H9 (cell line): ENCODE results near the gene SRD5A3. TPM values are rescaled to one million over a fixed set of nuclear protein-coding genes. Genes with fewer than 3 reads are reported as not detected.

Source experiments
- DNase-seq: peaks from one replicate; pipeline ENCODE4 v3.0.0-alpha.2; 2017
- H2AFZ ChIP-seq: one replicate; pipeline ENCODE4 v1.6.1; 2013; ENCODE audit warnings: mild to moderate bottlenecking, low read length, control low read depth, moderate library complexity
- H2AK5ac ChIP-seq: 2 replicates; pipeline ENCODE4 v1.6.1; 2013; ENCODE audit warnings: low read length, control low read depth, mixed read lengths; ENCODE audit not compliant: insufficient read length
- H2BK120ac ChIP-seq: one replicate; pipeline ENCODE4 v1.6.1; 2013; ENCODE audit warnings: low read depth, mild to moderate bottlenecking, low read length, control low read depth, inconsistent platforms; ENCODE audit not compliant: poor library complexity, severe bottlenecking
- H2BK12ac ChIP-seq: 2 replicates; pipeline ENCODE4 v1.6.1; 2013; ENCODE audit warnings: low read length, control low read depth, mixed read lengths, low read depth; ENCODE audit not compliant: insufficient read length
- H2BK15ac ChIP-seq: 2 replicates; pipeline ENCODE4 v1.6.1; 2013; ENCODE audit warnings: low read depth, low read length, control low read depth
- H2BK20ac ChIP-seq: one replicate; pipeline ENCODE4 v1.6.1; 2013; ENCODE audit warnings: low read depth, mild to moderate bottlenecking, low read length, control low read depth, inconsistent platforms; ENCODE audit not compliant: poor library complexity, severe bottlenecking
- H2BK5ac ChIP-seq: 2 replicates; pipeline ENCODE4 v1.6.1; 2013; ENCODE audit warnings: low read length, control low read depth, mixed read lengths; ENCODE audit not compliant: insufficient read length
- H3K14ac ChIP-seq: 2 replicates; pipeline ENCODE4 v1.6.1; 2013; ENCODE audit warnings: low read length, control low read depth; ENCODE audit not compliant: insufficient read depth
- H3K18ac ChIP-seq: 2 replicates; pipeline ENCODE4 v1.6.1; 2013; ENCODE audit warnings: low read depth, mild to moderate bottlenecking, mixed read lengths, low read length, control low read depth; ENCODE audit not compliant: insufficient read length
- H3K23ac ChIP-seq: 2 replicates; pipeline ENCODE4 v1.6.1; 2013; ENCODE audit warnings: low read length, control low read depth, mixed read lengths, low read depth; ENCODE audit not compliant: insufficient read length
- H3K23me2 ChIP-seq: 2 replicates; pipeline ENCODE4 v1.6.1; 2013; ENCODE audit warnings: low read depth, mild to moderate bottlenecking, mixed read lengths, low read length, control low read depth; ENCODE audit not compliant: insufficient read length, poor library complexity, severe bottlenecking
- H3K27ac ChIP-seq: 2 replicates; pipeline ENCODE4 v1.5.1; 2013; ENCODE audit warnings: low read length, control low read depth, mixed read lengths, low read depth; ENCODE audit not compliant: insufficient read length
- H3K27me3 ChIP-seq: 2 replicates; pipeline ENCODE4 v1.6.1; 2013; ENCODE audit warnings: low read length, control low read depth, inconsistent platforms; ENCODE audit not compliant: insufficient read depth
- H3K4ac ChIP-seq: 2 replicates; pipeline ENCODE4 v1.6.1; 2013; ENCODE audit warnings: low read depth, mild to moderate bottlenecking, control low read depth, inconsistent platforms, low read length, moderate library complexity
- H3K4me1 ChIP-seq: 2 replicates; pipeline ENCODE4 v1.6.1; 2013; ENCODE audit warnings: low read length, control low read depth, inconsistent platforms; ENCODE audit not compliant: insufficient read depth
- H3K4me2 ChIP-seq: 2 replicates; pipeline ENCODE4 v1.6.1; 2013; ENCODE audit warnings: low read length, control low read depth, mixed read lengths; ENCODE audit not compliant: insufficient read length, insufficient read depth
- H3K56ac ChIP-seq: 2 replicates; pipeline ENCODE4 v1.6.1; 2013; ENCODE audit warnings: low read depth, mild to moderate bottlenecking, mixed read lengths, low read length, control low read depth; ENCODE audit not compliant: insufficient read length
- H3K79me1 ChIP-seq: 2 replicates; pipeline ENCODE4 v1.6.1; 2013; ENCODE audit warnings: low read depth, mild to moderate bottlenecking, moderate library complexity, low read length, control low read depth, inconsistent platforms; ENCODE audit not compliant: insufficient read depth, poor library complexity, severe bottlenecking
- H3K79me2 ChIP-seq: 2 replicates; pipeline ENCODE4 v1.6.1; 2013; ENCODE audit warnings: low read length, control low read depth, inconsistent platforms; ENCODE audit not compliant: insufficient read depth
- H3K9ac ChIP-seq: 2 replicates; pipeline ENCODE4 v1.6.1; 2013; ENCODE audit warnings: low read length, control low read depth, mixed read lengths; ENCODE audit not compliant: insufficient read length; ENCODE audit errors: extremely low read depth
- H3K9me3 ChIP-seq: one replicate; pipeline ENCODE4 v1.6.1; 2013; ENCODE audit warnings: low read depth, low read length, inconsistent platforms; ENCODE audit not compliant: control insufficient read depth
- H3T11ph ChIP-seq: one replicate; pipeline ENCODE4 v1.6.1; 2013; ENCODE audit warnings: mild to moderate bottlenecking, low read length, control low read depth, inconsistent platforms
- H4K20me1 ChIP-seq: one replicate; pipeline ENCODE4 v1.6.1; 2013; ENCODE audit not compliant: control insufficient read depth, insufficient read length, insufficient read depth
- H4K5ac ChIP-seq: 2 replicates; pipeline ENCODE4 v1.6.1; 2013; ENCODE audit warnings: low read depth, mild to moderate bottlenecking, mixed read lengths, low read length, control low read depth; ENCODE audit not compliant: insufficient read length
- H4K8ac ChIP-seq: replicated peaks from 2 replicates; pipeline ENCODE4 v1.6.1; 2013; ENCODE audit warnings: low read length, control low read depth, mixed read lengths, low read depth; ENCODE audit not compliant: insufficient read length
- H4K91ac ChIP-seq: 2 replicates; pipeline ENCODE4 v1.6.1; 2013; ENCODE audit warnings: low read depth, mild to moderate bottlenecking, moderate library complexity, mixed read lengths, low read length, control low read depth; ENCODE audit not compliant: insufficient read length
- H3K27ac Mint-ChIP-seq, 3 experiments: 2 replicates in 2 of 3; 3 replicates in 1 of 3; pipeline ENCODE4 v1.8.0; 2020 to 2021; ENCODE audit warnings: mixed read lengths in 3 of 3, mild to moderate bottlenecking in 1 of 3, moderate library complexity in 1 of 3
- H3K27me3 Mint-ChIP-seq: 2 replicates; pipeline ENCODE4 v1.8.0; 2021; ENCODE audit warnings: low read depth, mild to moderate bottlenecking, moderate library complexity, mixed read lengths
- H3K36me3 Mint-ChIP-seq, 3 experiments: 2 replicates in 2 of 3; 3 replicates in 1 of 3; pipeline ENCODE4 v1.8.0; 2020 to 2021; ENCODE audit warnings: low read depth in 3 of 3, mixed read lengths in 3 of 3; ENCODE audit not compliant: insufficient read depth in 1 of 3
- H3K4me1 Mint-ChIP-seq, 2 experiments: 2 replicates each; pipeline ENCODE4 v1.8.0; 2020; ENCODE audit warnings: mixed read lengths in 2 of 2
- H3K4me3 Mint-ChIP-seq, 2 experiments: 2 replicates in 1 of 2; 3 replicates in 1 of 2; pipeline ENCODE4 v1.8.0; 2020 to 2021; ENCODE audit warnings: mild to moderate bottlenecking in 2 of 2, mixed read lengths in 2 of 2, moderate library complexity in 1 of 2
- H3K9me3 Mint-ChIP-seq, 2 experiments: 2 replicates in 1 of 2; 3 replicates in 1 of 2; pipeline ENCODE4 v1.8.0; 2020; ENCODE audit warnings: mild to moderate bottlenecking in 2 of 2, mixed read lengths in 2 of 2, moderate library complexity in 1 of 2
- WGBS: extraction: QIAGEN DNeasy Blood & Tissue Kit; methylation state at CpG from one replicate; pipeline ENCODE4 v1.1.7; 2013; ENCODE audit warnings: missing lambda C conversion rate, low lambda C conversion rate, mixed read lengths; ENCODE audit not compliant: insufficient read length; ENCODE audit errors: extremely low coverage; 5-methylcytosine and 5-hydroxymethylcytosine counted together
- total RNA-seq: library from RNA; stranded (reverse); gene quantifications from 2 replicates; pipeline ENCODE4 v1.2.1, GENCODE V29; 2021
- TF ChIP-seq, protein P1 (sequence below): fragments of 200-600 bp; sonication (generic); conservative IDR thresholded peaks from 3 replicates; pipeline ENCODE4 v1.8.0; 2021; ENCODE audit warnings: antibody characterized with exemption, mild to moderate bottlenecking

SRD5A3 gene
- total RNA-seq, 1 experiment from 2014 or later = 35.0 TPM

DNA sequence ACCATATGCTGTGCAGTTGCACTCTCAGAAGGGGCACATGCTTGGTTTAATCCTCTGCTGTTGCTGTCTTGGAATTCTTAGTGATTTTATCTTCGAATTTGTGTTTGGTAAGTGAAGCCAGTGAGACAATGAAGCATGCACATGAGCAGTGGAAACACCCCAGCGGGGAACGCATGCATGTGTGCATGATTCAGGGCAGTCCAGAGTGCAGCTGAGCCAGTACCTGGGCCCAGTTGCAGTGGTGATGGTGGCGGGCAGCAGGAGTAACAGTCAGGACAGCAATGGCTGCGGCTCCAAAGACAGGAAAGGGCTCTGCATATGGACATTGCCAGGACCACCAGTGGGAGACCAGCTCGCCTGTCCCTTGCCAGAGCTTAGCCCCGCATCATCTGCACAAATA is 35.5 kb downstream of the SRD5A3 start:
- H3K27me3 Mint-ChIP-seq = no peaks in the 10 kb centered on the region
- Histone ChIP-seq H2BK5ac (no peak overlapping the region), H3K23ac (no peak overlapping the region), H3K4me1 (no peaks in the 10 kb centered on the region), H2AFZ (no peak overlapping the region), H3K79me1 (no peaks in the 10 kb centered on the region), H3K79me2 (no peaks in the 10 kb centered on the region), H2BK120ac (no peak overlapping the region), H2AK5ac (no peak overlapping the region), H3K56ac (no peak overlapping the region), H3K4me2 (no peak overlapping the region), H3K27ac (no peak overlapping the region), H3K9ac (no peak overlapping the region), H3K4ac (no peak overlapping the region), H3K27me3 (no peaks in the 10 kb centered on the region), H2BK12ac (no peak overlapping the region), H3K18ac (no peak overlapping the region), H3T11ph (no peak overlapping the region), H4K20me1 (no peaks in the 10 kb centered on the region), H2BK15ac (no peak overlapping the region), H4K91ac (no peak overlapping the region), H3K9me3 (no peaks in the 10 kb centered on the region), H2BK20ac (no peak overlapping the region), H3K14ac (no peak overlapping the region), H4K8ac (no peak overlapping the region), H3K23me2 (no peaks in the 10 kb centered on the region), H4K5ac (no peak overlapping the region)
- no peak overlapping the region for H3K4me3 Mint-ChIP-seq
- no CpG with 5 or more reads among the region's 7 CpGs for WGBS
- no peak for DNase-seq
- H3K4me1 Mint-ChIP-seq = peaks cover 4 to 5% of the 10 kb centered on the region in 2 experiments
- H3K36me3 Mint-ChIP-seq = no peaks in the 10 kb centered on the region; a peak in 1 of 7 replicates
- no peaks in the 10 kb centered on the region; a peak in 1 of 5 replicates for H3K9me3 Mint-ChIP-seq
- TF ChIP-seq, protein P1, sequence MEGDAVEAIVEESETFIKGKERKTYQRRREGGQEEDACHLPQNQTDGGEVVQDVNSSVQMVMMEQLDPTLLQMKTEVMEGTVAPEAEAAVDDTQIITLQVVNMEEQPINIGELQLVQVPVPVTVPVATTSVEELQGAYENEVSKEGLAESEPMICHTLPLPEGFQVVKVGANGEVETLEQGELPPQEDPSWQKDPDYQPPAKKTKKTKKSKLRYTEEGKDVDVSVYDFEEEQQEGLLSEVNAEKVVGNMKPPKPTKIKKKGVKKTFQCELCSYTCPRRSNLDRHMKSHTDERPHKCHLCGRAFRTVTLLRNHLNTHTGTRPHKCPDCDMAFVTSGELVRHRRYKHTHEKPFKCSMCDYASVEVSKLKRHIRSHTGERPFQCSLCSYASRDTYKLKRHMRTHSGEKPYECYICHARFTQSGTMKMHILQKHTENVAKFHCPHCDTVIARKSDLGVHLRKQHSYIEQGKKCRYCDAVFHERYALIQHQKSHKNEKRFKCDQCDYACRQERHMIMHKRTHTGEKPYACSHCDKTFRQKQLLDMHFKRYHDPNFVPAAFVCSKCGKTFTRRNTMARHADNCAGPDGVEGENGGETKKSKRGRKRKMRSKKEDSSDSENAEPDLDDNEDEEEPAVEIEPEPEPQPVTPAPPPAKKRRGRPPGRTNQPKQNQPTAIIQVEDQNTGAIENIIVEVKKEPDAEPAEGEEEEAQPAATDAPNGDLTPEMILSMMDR = no peak
- H3K27ac Mint-ChIP-seq = no peak overlapping the region
